GM06990 (cell line): ENCODE data around the gene FAM111A.
"Not testable (repeated sequence)": the region's sequence is repeated elsewhere in the genome, so short reads cannot be mapped to it uniquely, and the experiment has no call there.

Experiments used
- DNase-seq: peaks from one replicate; pipeline ENCODE4 v3.0.0-alpha.2; 2011; ENCODE audit not compliant: insufficient read length; ENCODE audit errors: extremely low read depth
- H3K27me3 ChIP-seq: replicated peaks from 2 replicates; pipeline ENCODE4 v1.6.0; 2011; ENCODE audit warnings: low read length; ENCODE audit not compliant: control insufficient read depth, insufficient read depth
- H3K36me3 ChIP-seq: 2 replicates; pipeline ENCODE4 v1.5.1; 2011; ENCODE audit warnings: low read length; ENCODE audit not compliant: control insufficient read depth, insufficient read depth
- H3K4me3 ChIP-seq: replicated peaks from 2 replicates; pipeline ENCODE4 v1.5.1; 2011; ENCODE audit warnings: low read depth, mild to moderate bottlenecking, control low read depth, low read length
- CTCF ChIP-seq: IDR thresholded peaks from 2 replicates; pipeline ENCODE4 v1.5.1; 2011; ENCODE audit warnings: low read length, control low read depth, mild to moderate bottlenecking, inconsistent platforms; ENCODE audit not compliant: insufficient read depth, poor library complexity, severe bottlenecking

FAM111A gene, protein sequence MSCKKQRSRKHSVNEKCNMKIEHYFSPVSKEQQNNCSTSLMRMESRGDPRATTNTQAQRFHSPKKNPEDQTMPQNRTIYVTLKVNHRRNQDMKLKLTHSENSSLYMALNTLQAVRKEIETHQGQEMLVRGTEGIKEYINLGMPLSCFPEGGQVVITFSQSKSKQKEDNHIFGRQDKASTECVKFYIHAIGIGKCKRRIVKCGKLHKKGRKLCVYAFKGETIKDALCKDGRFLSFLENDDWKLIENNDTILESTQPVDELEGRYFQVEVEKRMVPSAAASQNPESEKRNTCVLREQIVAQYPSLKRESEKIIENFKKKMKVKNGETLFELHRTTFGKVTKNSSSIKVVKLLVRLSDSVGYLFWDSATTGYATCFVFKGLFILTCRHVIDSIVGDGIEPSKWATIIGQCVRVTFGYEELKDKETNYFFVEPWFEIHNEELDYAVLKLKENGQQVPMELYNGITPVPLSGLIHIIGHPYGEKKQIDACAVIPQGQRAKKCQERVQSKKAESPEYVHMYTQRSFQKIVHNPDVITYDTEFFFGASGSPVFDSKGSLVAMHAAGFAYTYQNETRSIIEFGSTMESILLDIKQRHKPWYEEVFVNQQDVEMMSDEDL

GRCh38 chr11:59142530-59143507 lies at the start of gene FAM111A:
FAM111A (plus strand) TSS chr11:59142856; CDS start chr11:59148873, 6,017 bp downstream.
- Histone ChIP-seq H3K4me3 (peak within 1 kb of the TSS; percentile 77), H3K27me3 (no peaks in the 10 kb centered on the region), H3K36me3 (no peaks in the 10 kb centered on the region)
- DNase-seq = peak; percentile 90
- peak; percentile 63 for TF ChIP-seq CTCF

DNA sequence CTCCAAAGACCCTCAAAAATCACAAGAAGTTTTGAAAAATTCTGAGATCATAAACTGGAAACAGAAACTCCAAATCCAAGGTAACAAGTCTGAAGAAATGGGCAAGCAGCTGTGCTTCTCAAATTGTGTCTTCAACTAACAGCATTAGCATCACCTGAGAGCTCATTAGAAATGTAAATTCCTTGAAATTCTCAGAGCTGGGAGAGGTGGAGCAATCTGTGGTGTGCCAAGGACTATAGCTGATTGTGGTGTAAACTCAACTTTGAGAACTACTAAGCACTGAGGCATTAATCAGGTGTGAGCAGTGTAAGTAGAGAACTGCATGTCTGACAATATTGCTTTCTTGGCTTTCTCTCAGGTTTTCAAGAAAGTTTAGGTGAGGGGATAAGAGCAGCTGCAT lies 49.1 kb upstream of the FAM111A start:
- not testable (repeated sequence) for H3K36me3 ChIP-seq, H3K4me3 ChIP-seq, DNase-seq, H3K27me3 ChIP-seq

DNA sequence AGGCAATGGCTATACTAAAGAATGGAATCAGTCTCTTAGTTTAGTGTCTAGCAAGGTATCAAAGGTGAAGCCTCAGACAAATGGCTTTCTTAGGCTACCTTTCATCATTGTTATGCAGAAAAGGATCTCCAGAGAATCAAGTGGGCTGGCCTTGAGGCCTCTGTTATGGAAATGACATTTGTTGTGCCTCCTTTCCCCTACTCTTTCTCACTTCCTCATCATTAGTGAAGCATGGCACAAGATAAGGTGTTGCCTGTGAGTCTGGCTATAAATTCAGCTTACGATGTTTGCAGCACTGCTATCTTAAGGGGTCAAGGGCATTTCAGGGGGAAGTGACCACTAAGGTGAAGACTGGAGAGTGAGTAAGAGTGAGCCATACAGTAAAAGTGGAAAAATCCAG lies 47.4 kb upstream of the FAM111A start:
- not testable (repeated sequence) for H3K36me3 ChIP-seq, H3K27me3 ChIP-seq, H3K4me3 ChIP-seq
- peak; percentile 35 for DNase-seq

- not testable (repeated sequence) for H3K4me3 ChIP-seq, H3K27me3 ChIP-seq, H3K36me3 ChIP-seq, DNase-seq
Observed at GRCh38 chr11:59095972-59096575, 46.6 kb upstream of the FAM111A start.

DNA sequence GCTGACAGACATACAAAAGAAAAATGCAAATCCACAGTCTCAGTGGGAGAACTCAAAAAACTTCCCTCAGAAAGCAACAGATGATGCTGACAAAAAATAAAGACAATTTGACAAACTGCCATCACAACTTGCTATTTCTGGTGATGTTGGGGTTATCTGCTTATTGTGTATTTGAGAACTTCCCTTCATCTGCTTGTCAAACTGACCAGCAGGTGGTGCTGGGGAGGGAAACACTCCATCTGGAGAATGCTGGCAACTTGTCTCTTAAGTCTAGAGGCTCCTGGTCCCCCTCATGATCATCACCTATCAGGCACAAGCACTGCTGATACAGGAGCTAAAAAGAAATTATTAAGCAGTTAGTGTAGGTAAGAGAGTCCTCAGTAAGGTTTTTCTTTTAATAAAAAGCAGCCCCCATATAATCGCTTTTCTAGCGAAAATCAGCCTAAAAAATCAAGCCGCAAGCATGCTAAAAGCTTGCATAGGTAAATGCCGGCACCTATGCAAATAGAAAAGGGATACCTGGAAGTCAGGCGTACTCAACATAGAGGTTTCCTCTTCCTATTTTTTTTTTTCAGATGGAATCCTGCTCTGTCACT lies 45.4 kb upstream of the FAM111A start:
- no peak overlapping the region for H3K4me3 ChIP-seq
- H3K27me3 ChIP-seq = no peaks in the 10 kb centered on the region
- peak; percentile 56 for TF ChIP-seq CTCF
- DNase-seq = peak; percentile 29
- H3K36me3 ChIP-seq = no peaks in the 10 kb centered on the region

DNA sequence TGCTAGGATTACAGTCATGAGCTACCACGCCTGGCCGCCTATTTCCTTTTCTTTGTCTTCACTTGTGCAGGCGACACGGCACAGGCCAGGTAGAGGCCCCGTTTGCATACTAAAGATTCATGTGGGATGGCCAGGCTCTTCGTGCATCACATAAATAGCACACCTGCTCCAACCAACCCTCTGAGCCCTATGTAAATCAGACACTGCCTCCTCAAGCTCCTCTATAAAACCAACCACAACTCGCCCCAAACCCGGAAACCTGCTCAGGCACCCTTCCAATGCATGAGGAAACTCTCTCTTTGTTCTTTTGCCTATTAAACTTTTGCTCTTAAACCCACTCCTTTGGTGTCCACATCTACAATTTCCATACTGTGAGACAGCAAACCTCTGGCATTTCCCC lies 44.7 kb upstream of the FAM111A start:
- H3K36me3 ChIP-seq, DNase-seq, H3K4me3 ChIP-seq, H3K27me3 ChIP-seq: not testable (repeated sequence)

DNA sequence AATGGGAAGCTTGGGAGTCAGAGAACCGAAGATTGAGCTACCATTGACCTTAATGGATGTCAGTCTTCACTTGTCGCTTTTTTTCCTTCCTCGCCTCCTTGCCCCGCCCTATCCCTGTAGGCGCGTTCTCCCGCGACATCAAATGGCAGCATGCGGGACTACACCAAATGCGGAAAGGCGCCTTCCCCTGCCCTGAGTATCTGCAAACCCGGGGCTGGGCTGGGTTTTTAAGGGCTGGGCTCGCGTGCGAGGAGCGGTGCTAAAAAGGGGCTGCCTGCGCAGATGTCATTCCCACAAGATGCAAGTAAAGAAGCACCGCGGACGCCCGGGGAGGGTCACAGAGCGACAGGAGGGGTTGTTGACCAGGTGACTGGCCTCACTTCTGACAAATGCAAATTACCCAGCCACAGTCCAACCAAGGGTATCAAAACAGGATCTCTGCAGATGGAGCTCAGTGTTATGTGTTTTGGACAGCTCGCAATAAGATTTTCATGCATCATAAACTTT lies 40.3 kb upstream of the FAM111A start:
- peak; percentile 64 for TF ChIP-seq CTCF
- H3K36me3 ChIP-seq = no peaks in the 10 kb centered on the region
- H3K27me3 ChIP-seq = no peaks in the 10 kb centered on the region
- DNase-seq = peak; percentile 88
- peak overlapping the region; percentile 68 for H3K4me3 ChIP-seq
